Skin epidermis (tissue), 12 donors: ENCODE results near the gene SCN3B.

Experiments
- H3K27ac ChIP-seq, 21 experiments: fragments of 200-600 bp; sonication (generic) in 11 of 21; one replicate each; pipeline ENCODE4 v1.5.0; 2020; ENCODE audit warnings: mild to moderate bottlenecking in 3 of 21, inconsistent platforms in 2 of 21, moderate library complexity in 2 of 21
- H3K4me3 ChIP-seq, 7 experiments: fragments of 200-600 bp; sonication (generic) in 2 of 7; one replicate each; pipeline ENCODE4 v1.5.0; 2020; ENCODE audit warnings: inconsistent platforms in 2 of 7, mild to moderate bottlenecking in 2 of 7, moderate library complexity in 1 of 7

SCN3B gene

DNA sequence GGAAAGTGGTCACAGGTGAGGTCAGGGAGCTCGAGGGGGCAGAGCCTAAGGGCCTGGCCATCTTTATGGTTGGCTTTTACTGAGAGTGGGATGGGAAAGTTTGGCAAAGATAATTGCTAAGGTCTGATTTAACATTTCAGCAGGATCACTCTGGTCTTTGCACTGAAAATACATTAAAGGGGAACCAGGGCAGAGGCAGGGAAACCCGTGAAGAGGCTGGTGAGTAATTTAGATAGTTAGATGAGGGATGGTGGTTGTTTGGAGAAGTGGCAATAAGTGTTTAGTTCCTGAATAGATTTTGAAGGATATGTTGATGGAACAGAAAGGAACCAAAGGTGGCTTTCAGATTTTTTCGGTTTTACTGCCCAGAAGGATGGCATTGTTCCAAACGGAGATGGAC is 50.8 kb downstream of the SCN3B start:
- no peak overlapping the region for H3K27ac ChIP-seq

DNA sequence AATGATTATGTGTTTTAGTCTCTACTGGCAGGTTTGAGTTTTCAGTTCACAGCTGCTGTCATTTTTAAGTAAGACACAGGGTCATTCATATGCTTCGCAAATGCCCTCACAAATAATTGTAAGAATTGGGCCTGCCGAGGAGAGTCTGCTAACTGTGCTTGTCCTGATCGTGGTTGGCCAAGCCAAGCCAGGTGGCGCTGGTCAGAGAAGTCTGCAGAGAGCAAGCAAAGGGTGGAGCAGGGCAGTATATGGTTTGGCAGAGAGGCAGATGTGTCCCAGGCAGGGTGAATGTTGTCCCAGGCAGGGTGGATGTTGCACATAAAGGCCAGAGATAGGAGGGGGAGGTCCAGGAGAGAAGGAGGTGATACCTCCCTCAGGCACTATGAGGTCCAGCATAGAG is 52.7 kb downstream of the SCN3B start:
- H3K4me3 ChIP-seq, result no peak overlapping the region
- H3K27ac ChIP-seq, result no peak overlapping the region

More for the DNA sequence above, 50.8 kb downstream of the SCN3B start:
- H3K4me3 ChIP-seq, result no peak overlapping the region

DNA sequence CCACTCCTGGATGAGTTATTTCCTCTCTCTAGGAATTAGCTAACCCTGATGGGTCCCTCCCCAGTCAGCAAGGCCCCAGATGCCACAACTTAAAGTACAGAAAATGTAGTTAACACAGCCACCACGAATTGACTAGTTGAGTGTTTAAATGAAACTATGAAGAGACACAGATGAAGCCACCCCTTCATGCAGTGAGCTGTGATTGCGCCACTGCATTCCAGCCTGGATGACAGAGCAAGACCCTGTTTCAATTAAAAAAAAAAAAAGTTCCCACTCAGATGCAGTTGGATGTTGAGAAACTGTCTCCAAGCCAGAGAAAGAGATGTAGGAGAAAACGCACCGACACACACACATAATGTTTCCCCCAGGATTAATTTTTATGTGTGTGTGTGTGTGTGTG is 53.3 kb downstream of the SCN3B start:
- Histone ChIP-seq H3K4me3 (no peak overlapping the region), H3K27ac (peak overlapping the region in 1 of 21 experiments; percentile 44)

GRCh38 chr11:123597859-123598258 is 56.6 kb downstream of the SCN3B start:
- Histone ChIP-seq H3K27ac (no peak overlapping the region), H3K4me3 (no peak overlapping the region)

DNA sequence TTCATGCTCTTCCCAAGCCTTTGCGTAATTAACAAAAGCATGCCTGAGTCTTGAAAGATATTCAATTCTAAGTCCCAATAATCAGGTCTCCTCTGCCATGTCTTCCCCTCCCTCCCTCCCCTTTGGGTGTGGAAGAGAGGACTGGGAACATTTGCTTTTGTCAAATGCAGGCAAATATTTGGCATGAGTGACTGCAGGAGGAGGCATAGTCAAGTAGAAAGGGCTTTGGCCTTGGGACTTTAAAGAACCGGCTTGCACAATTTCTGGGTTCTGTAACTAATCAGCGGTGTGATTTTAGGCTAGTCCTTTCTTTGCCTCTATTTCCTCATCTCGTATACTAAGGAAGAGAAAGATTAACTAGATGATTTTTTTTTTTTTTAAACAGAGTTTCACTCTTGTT is 59.5 kb downstream of the SCN3B start:
- Histone ChIP-seq H3K27ac (no peak overlapping the region), H3K4me3 (no peak overlapping the region)

DNA sequence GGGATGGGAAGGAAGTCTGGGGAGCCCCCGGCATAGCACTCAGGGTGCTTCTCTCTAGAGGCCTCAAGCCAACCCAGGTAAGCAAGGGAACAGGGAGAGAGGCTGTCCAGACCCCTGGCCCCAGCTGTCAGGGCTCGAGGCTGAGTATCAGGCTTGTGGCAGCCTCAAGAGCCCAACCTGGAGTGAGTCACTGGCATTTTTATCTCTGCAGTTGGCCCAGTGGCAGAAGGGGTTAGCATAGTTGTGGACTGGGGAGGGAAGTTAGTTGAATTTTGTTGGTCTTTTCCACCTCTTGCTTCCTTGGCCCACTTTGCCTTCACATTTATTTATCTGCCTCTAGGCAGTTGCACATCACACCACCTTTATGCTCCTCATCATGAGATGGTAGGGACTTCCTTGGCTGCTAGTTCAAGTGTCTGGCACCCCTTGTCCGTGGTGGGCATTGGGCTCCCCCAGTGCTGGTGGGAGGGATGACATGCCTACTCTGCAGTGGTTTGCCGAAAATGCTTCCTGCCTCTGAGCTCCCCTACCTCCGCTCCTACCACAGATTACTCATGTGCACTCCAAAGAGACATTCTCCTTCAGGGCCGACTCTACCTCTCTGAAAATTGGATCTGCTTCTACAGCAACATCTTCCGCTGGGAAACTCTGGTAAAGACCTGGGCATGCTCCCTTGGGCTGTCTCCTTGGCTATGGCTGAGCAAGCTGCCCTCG is 60.1 kb downstream of the SCN3B start:
- Histone ChIP-seq H3K4me3 (no peak overlapping the region), H3K27ac (no peak overlapping the region)

- Histone ChIP-seq H3K27ac (no peak overlapping the region), H3K4me3 (no peak overlapping the region)
These were observed 60.9 kb downstream of the SCN3B start for GRCh38 chr11:123593570-123593969.

DNA sequence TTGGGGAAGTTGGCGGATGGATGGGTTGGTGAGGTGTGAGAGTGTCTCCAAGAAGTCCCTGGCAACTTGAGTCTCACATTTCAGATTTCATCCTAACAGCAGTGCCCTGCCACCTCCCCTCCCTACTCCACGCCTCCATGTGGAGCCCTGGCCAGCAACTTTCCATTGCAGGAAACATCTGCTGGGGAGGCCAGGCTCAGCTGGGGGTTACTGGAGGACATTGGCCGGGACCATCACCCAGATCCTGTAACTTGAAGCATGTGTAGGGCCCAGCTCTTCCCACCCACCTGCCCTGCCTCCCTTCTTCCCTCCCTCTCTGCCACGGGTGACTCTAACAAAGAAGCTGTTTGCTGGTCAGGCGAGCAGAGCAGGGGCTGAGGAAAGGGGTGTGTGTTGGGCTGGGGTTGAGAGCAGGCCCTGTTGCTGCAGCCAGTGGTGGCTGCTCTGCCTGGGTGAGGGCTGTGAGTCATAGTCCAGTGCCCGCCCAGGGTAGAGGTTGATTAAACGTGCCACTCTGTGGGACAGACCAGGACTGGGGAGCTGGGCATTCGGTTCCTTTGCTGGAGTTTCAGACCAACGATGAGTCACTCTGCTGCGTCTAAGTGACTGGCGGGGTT is 64.0 kb downstream of the SCN3B start:
- Histone ChIP-seq H3K4me3 (no peak overlapping the region), H3K27ac (no peak overlapping the region)

DNA sequence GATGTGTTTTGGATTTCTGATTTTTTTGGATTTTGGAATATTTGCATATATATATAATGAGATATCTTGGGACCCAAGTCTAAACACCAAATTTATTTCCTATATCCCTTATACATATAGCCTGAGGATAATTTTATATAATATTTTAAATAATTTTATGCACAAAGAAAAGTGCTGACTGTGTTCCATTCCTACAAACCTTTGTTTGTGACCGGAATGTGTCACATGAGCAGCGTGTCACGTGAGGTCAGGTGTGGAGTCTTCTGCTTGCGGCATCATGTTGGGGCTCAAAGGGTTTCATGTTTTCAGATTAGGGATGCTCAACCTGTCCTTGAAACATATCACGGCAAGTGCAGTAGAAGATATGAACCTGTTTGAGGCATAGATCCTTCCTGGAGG is 65.6 kb downstream of the SCN3B start:
- Histone ChIP-seq H3K27ac (no peak overlapping the region), H3K4me3 (no peak overlapping the region)

DNA sequence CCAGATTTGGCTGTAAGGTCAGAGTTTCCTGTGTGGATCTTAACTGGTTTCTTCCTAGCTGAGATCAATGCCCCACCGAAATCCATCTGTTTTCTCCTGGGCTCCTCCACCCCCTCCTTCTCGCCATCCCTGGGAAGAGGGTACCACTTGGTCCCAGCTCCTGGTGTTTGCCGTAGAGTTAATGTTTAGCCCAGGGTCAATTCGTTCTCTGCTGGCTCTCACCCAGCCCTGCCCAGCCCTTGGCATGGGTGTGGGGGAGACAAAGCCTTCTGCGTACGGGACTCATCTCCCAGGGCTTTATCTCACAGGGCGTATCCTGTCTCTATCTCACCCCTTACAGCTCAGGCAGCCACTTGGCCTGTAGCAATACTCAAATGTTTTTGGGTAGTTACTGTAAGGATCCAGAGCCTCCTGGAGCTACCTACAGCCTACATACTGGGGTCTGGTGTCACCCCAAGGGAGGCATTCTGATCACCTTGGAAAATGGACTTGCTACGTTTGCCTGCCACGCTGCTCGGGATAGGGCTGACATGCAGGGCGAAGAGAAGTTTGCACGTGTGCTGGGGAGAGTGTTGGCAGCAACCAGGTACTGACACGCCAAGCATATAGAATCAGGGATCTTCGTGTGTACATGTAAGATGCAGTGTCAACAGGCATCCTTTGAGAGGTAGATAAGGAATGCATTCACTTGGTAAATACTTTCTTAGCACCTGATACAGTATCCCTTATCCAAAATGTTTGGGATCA is 66.1 kb downstream of the SCN3B start:
- H3K27ac ChIP-seq, result no peak overlapping the region
- H3K4me3 ChIP-seq, result no peak overlapping the region

DNA sequence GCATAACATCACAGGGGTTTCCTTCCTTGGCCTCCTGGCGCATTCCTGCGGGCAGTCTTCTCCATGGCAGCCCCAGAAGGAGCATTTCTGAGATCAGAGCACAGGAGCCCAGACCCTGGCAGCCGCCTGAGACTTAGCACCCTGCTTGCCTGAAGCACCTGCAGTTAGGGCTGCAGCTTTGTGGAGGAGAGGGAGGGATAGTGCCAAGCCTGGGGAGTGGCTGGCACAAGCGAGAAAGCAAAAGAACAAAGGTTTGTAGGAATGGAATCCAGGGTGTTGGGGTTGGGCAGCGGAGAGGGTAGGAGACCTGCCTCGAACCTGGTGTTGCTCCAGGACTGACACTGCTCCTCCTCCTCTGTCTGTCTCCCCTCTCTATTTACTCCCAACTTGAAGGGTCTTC is 66.9 kb downstream of the SCN3B start:
- Histone ChIP-seq H3K4me3 (no peak overlapping the region), H3K27ac (no peak overlapping the region)

DNA sequence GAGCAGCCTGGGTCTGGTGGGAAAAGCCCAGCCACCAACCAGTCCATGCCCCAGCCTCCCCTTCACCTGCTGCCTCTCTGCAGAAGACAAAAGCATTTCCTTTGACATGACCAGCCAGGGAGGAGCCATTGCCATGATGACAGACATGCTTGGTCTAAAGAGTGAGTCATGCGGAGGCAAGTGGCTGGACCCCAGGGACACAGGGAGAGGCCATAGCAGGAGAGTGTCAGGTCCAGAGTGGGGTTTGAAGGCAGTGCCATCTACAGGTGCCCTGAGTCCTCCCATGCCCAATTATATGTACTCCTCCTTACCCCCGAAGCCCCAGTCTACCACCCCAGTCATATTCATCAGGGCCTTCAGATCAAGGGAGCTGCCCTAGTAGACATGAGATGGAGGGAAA is 67.4 kb downstream of the SCN3B start:
- Histone ChIP-seq H3K4me3 (no peak overlapping the region), H3K27ac (no peak overlapping the region)

GRCh38 chr11:123586568-123586967 is 67.9 kb downstream of the SCN3B start:
- Histone ChIP-seq H3K4me3 (no peak overlapping the region), H3K27ac (no peak overlapping the region)

- no peak overlapping the region for H3K4me3 ChIP-seq
- H3K27ac ChIP-seq, result no peak overlapping the region
These were observed 68.7 kb downstream of the SCN3B start for GRCh38 chr11:123585706-123586105.

GRCh38 chr11:123585206-123585605 is 69.2 kb downstream of the SCN3B start:
- H3K27ac ChIP-seq, result no peak overlapping the region
- no peak overlapping the region for H3K4me3 ChIP-seq

DNA sequence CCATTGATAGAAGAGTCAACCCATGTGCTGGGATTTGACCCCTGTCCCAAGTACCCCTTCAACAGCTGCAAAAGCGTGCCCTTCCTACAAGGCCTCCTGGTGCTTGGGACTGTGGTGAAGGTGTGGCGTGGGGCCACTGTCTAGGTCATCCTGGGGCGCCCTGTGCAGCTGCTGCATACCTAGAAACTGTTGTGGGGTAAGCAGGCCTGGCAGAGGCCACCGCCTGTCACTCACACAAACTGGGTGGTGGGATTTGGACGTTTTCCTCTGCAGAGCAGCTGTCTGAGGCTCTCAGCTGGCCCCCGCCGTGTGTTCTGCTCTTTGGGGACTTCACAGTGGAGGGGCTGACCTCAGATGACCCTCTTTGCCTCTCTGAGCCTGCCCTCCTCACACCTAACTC is 69.7 kb downstream of the SCN3B start:
- Histone ChIP-seq H3K4me3 (no peak overlapping the region), H3K27ac (no peak overlapping the region)

DNA sequence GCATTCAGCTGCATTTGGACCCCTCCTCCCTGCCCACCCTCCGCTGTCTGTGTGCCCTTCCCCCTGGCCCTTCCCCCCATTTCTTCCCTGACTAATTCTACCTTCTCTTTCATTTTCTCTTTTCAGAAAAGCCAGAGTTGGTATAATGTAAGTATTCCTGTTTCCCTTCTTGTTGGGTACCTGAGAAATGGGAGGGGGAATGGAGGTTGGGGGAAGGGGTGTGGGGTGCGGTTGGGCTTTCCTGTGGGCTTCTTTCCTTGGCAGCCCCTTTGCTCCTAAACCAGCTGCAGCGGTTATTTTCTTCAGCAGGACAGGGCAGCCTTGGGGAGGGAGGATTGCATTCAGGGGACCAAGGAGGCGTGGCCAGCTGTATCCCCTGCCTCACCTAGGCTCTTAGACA is 70.2 kb downstream of the SCN3B start:
- no peak overlapping the region for H3K27ac ChIP-seq
- H3K4me3 ChIP-seq, result no peak overlapping the region

DNA sequence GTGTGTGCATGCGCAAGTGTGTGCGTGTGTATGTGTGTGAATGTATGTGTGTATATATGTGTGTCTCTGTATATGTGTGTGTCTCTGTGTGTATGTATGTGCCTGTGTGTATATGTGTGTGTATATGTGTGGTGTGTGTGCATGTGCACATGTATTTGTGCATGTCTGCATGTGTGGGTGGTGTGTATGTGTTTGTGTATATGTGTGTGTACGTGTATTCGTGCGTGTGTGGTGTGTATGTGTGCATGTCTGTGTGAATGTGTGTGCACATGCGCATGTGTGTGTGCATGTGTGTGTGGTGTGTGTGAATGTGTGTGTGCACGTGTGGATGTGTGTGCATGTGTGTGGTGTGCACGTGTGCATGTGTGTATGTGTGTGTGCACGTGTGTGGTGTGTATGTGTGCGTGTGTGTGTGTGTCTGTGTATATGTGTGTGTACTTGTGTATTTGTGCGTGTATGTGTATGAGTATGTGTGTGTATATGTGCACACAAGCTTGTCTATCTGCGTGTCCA is 71.4 kb downstream of the SCN3B start:
- H3K4me3 ChIP-seq, result no peak overlapping the region
- H3K27ac ChIP-seq, result no peak overlapping the region

- Histone ChIP-seq H3K4me3 (no peak overlapping the region), H3K27ac (no peak overlapping the region)
These were observed 72.6 kb downstream of the SCN3B start for GRCh38 chr11:123581651-123582399.

DNA sequence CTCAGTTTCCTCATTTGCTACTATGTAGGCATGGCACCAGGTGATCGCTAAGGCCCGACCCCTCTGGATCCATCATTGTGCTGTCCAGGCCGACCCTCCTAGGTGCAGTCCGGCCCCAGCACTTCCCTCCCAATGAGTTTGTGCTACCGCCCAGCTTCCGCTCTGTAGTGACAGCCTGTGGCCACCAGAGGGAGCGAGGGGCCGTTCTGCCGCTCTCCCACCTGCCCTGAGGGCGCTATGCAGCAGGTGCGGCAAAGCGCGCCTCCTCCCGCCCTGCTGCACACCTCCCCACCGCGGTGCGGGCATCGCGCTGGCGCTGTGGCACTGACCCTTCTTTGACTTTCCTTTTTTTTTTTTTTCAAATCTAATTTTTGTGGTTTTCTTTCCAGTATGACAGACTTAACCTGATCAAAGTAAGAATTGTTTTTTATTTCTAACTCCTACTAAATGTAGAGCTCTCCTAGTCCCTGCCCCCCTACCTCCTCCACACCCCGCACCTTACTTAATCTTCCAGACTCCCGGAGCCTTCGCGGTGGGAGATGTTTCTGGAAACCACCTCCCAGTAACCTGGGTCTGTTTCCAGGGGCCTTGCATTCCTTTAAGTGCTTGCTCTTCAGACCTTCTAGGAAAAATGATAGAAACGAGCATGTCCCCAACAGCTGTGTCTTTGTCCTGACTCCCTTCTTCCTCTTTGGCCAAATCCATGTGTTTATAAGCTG is 73.7 kb downstream of the SCN3B start:
- H3K4me3 ChIP-seq, result no peak overlapping the region
- H3K27ac ChIP-seq, result no peak overlapping the region
